HG03571 (cell line): ENCODE data around the gene RNF8.
"Not testable (repeated sequence)": the region's sequence is repeated elsewhere in the genome, so short reads cannot be mapped to it uniquely, and the experiment has no call there.

Experiments
- ATAC-seq: cut with Tn5 transposase; IDR thresholded peaks from one replicate; pipeline ENCODE4 v1.9.1; 2021; ENCODE audit not compliant: unreplicated experiment

RNF8 gene

GRCh38 chr6:37393381-37393929, 39.7 kb downstream of the RNF8 start:
- ATAC-seq: no peak

GRCh38 chr6:37396571-37397180, 42.9 kb downstream of the RNF8 start:
- ATAC-seq: no peak

DNA sequence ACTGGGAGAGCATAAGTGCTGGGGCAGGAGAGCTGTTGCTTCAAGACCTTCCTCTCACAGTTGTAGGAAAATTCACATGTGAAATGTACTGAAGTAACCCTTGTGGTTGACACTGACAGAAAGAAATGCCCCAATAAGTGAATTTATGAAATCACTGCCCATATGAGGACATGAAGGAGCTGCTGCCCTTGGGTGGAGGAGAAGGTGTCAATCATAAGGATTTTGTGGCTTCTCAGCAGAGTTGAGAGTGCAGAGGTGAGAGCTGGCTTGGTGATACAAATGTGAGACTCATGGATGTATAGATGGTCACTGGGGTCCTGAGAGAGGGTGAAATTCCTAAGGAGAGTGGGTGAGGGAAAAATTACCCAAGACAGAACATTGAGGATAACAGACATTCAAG, 45.3 kb downstream of the RNF8 start:
- ATAC-seq: no peak

DNA sequence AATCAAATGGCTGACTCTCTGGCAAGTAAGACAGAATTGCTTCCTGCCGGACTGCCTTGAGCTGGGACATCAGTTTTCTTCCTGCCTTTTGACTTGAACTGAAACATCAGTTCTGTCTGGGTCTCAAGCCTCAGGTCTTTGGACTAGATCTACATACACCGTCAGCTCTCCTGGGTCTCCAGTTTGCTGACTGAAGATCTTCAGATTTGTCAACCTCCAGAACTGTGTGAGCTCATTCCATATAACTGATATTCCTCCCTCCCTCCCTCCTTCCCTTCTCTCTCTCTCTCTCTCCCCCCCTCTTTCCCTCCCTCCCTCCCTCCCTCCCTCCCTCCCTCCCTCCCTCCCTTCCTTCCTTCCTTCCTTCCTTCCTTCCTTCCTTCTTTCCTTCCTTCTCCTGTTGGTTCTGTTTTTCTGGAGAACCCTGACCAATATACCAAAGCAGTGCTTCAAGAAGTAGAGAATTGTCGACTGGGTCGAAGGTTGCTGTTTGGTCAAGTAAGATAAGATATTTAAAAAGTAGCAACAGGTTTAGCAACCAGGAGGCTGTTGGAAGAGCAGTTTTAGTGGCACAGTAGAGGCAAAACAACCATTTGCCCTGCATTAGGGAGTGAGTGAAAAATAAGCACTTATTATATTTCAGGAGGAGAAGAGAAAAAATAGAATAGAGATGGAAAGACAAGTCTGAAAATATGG, 46.2 kb downstream of the RNF8 start:
- no peak for ATAC-seq

DNA sequence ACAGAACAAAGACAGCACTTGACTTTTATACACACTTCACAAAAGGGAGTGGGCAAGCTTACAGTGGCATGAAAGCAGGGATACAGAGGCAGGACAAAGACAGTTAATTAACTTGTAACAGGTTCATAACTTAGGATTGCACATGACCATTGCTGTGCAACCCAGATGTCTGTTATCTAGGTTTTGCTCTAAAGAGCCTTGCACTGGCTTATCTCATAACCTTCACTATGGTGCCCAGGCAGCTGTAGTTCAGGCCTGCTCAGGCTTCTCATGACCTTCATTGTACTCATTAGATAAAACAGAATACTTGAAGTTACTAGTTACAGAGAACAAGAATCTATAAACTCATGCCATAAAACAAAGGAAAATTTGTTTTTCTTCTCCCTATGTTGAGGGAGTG, 47.9 kb downstream of the RNF8 start:
- not testable (repeated sequence) for ATAC-seq

- no peak for ATAC-seq
Observed at GRCh38 chr6:37406726-37407341, 53.1 kb downstream of the RNF8 start.

- no peak for ATAC-seq
Observed at GRCh38 chr6:37407948-37408347, 54.2 kb downstream of the RNF8 start.

- ATAC-seq: no peak
Observed at GRCh38 chr6:37409501-37409900, 55.7 kb downstream of the RNF8 start.

- ATAC-seq: no peak
Observed at GRCh38 chr6:37417393-37417792, 63.6 kb downstream of the RNF8 start.

DNA sequence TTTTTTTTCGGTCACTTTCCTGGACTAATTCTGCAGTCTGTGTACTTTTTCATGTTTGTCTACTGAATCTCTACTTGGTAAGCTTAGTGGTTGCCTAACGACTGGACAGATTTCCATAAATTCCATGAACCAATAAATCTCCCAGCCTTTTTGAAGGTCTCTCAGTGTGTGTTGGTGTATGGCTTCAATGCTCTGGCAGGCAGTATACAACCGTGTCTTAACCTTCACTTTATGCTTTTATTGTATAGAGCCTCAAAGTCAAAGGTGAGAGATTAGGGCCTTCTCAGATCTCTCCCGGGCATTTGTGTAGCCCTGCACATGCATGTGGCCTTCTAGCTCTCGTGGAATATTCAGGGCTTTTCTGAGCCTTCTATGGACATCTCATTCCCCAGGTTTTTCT, 64.9 kb downstream of the RNF8 start:
- ATAC-seq: no peak

DNA sequence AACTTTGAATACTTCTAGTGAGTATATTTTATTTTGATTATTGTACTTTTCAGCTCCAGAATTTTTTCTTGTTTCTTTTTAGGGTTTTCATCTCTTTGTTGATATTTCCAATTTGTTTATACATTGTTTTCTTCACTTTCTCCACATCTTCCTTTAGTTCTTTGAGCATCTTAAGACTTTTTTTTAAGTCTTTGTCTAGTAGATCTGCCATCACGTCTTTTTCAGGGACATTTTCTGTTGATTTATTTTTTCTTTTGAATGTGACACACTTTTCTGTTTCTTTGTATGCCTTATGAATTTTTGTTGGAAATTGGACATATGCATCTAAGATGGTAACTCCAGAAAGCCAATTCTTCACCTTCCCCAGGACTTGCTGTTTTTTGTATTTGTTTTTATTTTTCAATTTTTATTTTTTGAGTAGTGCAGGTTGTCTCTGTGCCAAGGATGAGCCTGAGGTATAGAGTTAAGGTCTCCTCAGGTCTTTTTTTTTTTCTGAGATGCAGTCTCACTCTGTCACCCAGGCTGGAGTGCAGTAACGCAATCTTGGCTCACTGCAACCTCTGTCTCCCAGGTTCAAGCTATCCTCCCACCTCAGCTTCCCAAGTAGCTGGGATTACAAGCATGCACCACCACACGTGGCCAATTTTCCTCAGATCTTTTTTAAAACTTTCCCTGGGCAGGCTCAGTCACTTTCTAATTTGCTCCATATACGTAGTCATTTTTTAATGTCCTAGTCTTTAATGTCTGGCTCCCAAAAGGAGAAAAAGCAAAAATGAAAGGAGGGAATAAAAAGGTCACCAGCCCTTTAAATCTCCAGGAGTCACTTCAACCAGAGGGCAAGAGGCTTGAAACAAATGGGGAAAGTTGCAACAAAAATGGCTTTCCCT, 72.5 kb downstream of the RNF8 start:
- no peak for ATAC-seq

- no peak for ATAC-seq
Observed at GRCh38 chr6:37426945-37427510, 73.2 kb downstream of the RNF8 start.

DNA sequence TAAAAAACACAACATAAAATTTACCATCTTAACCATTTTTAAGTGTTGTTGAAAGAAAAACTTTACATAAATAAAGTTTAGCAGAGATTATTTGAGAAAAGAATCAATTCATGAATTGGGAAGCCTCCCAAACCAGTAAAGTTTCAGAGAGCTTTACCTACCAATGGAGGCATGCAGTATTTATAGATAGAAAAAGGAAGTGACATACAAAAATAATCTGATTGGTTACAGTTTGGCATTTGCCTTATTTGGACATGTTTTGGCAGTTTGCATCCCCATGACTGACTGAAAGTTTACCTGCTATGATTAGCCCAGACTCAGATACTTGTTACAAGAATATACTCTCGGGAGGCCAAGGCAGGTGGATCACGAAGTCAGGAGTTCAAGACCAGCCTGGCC, 75.6 kb downstream of the RNF8 start:
- no peak for ATAC-seq

GRCh38 chr6:37432590-37432915, 78.8 kb downstream of the RNF8 start:
- no peak for ATAC-seq

- ATAC-seq: peak; percentile 73
Observed at GRCh38 chr6:37432916-37433656, 79.3 kb downstream of the RNF8 start, which contains the start of gene CMTR1. TSS of gene CMTR1 (plus strand) at chr6:37433221. CDS start at chr6:37435630, 2,409 bp downstream.

DNA sequence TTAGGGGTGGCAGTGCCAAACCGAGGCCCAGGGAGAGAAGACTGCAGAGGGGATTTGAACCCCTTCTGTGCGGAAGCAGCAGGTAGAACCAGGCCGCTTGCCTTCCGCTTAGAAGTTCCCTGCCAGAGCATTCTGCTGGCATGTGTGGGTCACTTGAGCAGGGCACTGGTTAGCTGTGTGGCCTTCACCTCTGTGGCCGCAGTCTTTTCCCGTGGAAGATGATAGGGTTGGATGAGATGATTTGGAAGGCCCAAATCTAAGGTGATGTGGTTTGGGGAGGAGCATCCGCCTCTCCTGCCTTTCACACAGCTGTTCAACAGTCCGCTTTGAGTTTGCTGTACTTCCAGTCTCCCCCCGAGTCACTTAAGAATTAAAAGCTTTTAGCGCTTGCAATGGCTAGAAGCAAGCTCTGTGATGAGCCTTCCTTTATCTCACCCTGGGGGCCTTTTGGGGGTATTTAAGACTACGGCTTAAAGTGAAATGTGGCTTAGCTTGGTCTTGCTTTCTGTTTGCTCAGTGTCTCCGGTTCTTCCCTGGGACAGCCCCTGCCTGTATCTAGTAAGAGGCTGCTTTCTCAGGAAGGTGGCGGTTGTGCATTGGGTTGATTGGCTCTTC, 80.0 kb downstream of the RNF8 start:
- ATAC-seq: peak; percentile 31

- no peak for ATAC-seq
Observed at GRCh38 chr6:37435373-37435772, 81.6 kb downstream of the RNF8 start.

DNA sequence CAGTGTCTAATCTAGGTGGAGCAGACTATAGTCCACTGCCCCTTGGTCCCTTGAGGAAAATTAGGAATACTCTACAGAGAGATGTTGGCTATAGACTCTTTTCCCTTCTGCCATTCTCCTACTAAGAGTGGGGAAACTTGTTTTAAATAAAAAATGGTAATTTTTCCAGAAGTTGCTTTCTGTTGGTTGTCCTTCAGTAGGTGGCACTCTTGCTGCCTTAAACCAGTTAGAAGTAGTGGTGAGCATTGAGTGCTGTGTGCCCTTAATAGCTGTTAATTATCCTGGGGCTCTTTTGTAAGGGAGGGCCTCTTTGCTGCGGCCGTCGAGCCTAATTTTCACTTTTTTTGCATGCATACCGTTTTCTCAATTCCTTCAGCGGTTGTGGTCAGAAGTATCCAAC, 82.0 kb downstream of the RNF8 start:
- ATAC-seq: no peak

DNA sequence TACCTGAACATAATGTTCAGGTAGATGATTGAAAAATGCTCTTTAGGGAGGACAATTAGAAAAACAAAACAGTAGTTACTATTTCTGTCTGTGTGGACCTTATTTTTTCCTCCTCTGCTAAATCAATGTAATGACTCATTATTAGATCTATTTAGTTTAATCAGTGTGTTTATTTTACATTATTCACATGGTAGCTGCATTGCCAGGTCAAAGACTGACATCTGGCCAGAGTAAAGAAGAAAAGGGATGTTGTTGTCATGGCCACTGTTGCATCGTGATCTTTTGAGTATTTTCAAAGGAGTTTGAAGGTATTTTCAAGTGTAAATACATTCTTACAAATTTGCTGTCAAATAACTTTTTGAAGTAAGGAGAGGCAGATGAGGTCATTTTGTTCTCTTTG, 85.1 kb downstream of the RNF8 start:
- ATAC-seq: no peak

DNA sequence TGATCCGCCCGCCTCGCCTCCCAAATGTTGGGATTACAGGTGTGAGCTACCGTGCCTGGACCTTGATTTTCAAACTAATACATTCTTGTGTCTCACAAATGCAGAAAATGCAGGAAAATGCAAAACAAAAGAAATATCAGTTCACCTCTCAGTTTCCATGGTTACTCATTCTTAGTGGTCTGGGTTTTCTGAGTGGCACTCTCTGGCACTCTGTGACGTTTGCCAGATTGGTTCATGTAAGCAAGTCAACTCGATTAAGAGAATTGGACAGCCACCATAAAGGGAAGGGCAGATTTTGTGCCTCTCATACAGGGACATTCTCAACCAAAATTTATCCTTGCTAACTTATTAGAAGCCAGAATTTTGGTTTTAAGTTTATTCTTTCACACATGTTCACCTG, 87.9 kb downstream of the RNF8 start:
- ATAC-seq: no peak
